ENCODE measurements around the gene NDUFA8. TPM values are rescaled to one million over a fixed set of nuclear protein-coding genes. Genes with fewer than 3 reads are reported as not detected.

The NDUFA8 gene
- total RNA-seq, 3 donors from 2014 or later (not counting 1 experiment from before 2014, with no cell fraction given) = 6.6 to 15.9 (median 10.8) TPM

DNA sequence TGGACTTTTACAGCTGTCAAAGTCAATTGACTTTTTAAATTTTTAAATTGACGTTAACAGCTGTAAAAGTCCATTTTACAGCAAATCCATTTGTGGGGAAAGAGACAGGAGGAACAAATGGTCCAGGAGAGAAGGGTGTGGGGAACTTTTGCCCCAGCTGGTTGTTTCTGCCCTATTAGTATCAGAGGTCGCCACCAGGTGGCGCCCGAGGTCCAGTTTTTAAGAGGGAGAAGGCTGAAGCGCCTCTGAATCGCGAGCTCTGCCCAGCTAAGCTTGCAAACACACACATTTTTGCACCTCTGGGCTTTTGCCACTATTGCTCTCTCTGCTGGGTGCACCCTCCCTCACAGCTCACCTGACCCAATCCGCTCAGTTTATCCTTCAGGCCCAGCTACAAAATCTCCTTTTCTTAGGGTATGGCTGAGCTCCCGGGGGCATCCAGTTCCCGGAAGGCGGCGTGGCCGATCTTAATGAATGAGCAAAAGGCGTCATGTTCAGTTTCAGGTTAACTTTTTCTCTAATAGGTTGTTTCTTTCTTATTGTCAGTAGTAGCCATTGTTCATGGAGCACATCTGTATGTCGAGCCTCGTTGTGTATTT lies 60.2 kb downstream of the NDUFA8 start:
- DNase-seq (peak; percentile 81 to 89), ATAC-seq (peak; percentile 79 to 91 (median 85))
- no peak overlapping the region for H3K4me3 ChIP-seq (ENCODE audit: low read length)
- H3K36me3 ChIP-seq (ENCODE audit: control insufficient read depth, insufficient read depth, low read length) = no peaks in the 10 kb centered on the region
- H3K27ac ChIP-seq (ENCODE audit: low read length) = no peak overlapping the region
- no peaks in the 10 kb centered on the region for H3K9me3 ChIP-seq (ENCODE audit: control insufficient read depth, insufficient read depth, low read length)
- TF ChIP-seq, protein P1, sequence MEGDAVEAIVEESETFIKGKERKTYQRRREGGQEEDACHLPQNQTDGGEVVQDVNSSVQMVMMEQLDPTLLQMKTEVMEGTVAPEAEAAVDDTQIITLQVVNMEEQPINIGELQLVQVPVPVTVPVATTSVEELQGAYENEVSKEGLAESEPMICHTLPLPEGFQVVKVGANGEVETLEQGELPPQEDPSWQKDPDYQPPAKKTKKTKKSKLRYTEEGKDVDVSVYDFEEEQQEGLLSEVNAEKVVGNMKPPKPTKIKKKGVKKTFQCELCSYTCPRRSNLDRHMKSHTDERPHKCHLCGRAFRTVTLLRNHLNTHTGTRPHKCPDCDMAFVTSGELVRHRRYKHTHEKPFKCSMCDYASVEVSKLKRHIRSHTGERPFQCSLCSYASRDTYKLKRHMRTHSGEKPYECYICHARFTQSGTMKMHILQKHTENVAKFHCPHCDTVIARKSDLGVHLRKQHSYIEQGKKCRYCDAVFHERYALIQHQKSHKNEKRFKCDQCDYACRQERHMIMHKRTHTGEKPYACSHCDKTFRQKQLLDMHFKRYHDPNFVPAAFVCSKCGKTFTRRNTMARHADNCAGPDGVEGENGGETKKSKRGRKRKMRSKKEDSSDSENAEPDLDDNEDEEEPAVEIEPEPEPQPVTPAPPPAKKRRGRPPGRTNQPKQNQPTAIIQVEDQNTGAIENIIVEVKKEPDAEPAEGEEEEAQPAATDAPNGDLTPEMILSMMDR (IDR thresholded peaks at IDR 0.05) = peak; percentile 86
- 43% methylated on average over 16 of the region's 16 CpGs for WGBS (ENCODE audit: insufficient coverage)
- Mint-ChIP-seq H3K36me3 (no peaks in the 10 kb centered on the region), H3K27ac (no peak overlapping the region), H3K4me1 (peaks cover 11 to 17% of the 10 kb centered on the region in 2 donors), H3K4me3 (no peak overlapping the region), H3K9me3 (peaks cover 0 to 3% of the 10 kb centered on the region in 2 donors), H3K27me3 (ENCODE audit: low read depth in 2 of 2) (peaks cover 8 to 9% of the 10 kb centered on the region in 2 donors)
- H3K4me1 ChIP-seq (ENCODE audit: control insufficient read depth, insufficient read depth, low read length) = peaks cover 12% of the 10 kb centered on the region
- intact Hi-C loops (cut with micrococcal nuclease) = loop anchor here (1.0 to 10.0 kb wide), 4 partner anchors 24 to 711 kb away; no protein-coding TSS in a partner anchor
- H3K27me3 ChIP-seq (ENCODE audit: control insufficient read depth, insufficient read depth, low read length) = no peaks in the 10 kb centered on the region

DNA sequence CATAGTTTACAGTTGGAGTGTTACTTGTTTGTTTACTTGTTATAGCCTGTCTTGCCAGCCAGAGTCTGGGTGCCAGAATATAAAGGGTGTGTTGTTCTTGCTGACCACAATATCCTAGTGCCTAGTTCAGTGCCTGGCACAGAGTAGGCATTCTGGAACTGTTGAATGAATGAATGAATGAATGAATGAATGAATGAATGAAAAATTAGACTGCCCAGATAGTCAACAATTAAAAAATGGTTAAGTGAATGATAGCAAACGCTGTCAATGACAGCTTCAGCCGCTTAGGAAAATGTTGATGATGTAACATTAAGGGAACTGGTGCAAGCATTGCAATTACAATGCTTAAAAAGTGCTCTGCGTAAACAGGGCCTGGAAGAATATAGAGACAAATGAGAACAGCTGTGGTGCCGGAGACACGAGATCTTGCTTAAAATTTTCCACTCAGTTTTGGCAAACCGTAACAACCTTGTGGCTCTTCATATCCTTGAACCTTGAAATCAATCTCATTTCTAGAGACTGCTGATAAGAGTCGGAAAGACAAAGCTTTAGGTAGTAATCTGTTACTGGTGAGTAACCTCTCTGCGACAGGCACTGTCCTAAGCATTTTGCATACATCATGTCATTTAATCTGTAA lies 61.8 kb downstream of the NDUFA8 start:
- no peak for DNase-seq
- WGBS (ENCODE audit: insufficient coverage) = 89% methylated on average over 8 of the region's 8 CpGs

DNA sequence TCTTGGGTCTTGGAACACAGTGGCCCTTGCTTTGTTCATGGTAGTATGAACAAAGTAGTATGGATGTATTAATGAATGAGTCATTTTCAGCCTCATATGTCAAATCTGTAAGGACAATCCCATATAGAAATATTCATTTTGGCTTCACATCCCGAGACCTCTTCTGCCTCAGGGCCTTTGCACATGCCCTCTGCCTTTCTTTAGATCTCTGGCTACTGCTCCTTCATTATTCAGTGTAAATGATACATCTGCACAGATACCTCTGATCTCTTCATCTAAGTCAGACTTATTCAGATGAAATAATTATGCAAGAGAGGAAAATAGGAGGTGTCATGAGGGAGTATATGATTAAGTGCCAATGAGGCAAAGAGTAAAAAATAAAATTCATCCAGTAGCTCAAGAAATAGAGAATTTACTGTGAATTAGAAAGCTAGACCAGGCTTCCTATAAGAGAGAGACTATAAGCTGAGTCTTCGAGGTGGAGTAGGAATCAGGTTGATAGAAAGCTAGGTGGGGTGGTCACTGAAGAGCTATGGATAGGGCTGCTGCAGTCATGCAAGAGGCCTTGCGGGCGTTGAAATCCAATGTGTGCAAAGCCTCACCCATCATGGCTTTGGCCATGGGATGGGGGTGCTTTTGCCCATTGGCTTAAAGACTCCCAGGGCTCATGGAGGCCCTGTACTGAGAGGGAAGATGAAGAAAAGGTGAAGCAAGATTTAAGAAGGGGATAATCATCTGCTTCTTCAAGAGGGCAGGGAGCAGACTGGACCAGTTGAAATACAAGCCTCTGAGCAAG lies 62.8 kb downstream of the NDUFA8 start:
- DNase-seq = no peak
- Histone ChIP-seq H3K9me3 (ENCODE audit: control insufficient read depth, insufficient read depth, low read length) (no peaks in the 10 kb centered on the region), H3K4me1 (ENCODE audit: control insufficient read depth, insufficient read depth, low read length) (peaks cover 26% of the 10 kb centered on the region), H3K4me3 (ENCODE audit: low read length) (no peak overlapping the region), H3K27me3 (ENCODE audit: control insufficient read depth, insufficient read depth, low read length) (no peaks in the 10 kb centered on the region), H3K27ac (ENCODE audit: low read length) (no peak overlapping the region), H3K36me3 (ENCODE audit: control insufficient read depth, insufficient read depth, low read length) (no peaks in the 10 kb centered on the region)
- Mint-ChIP-seq H3K36me3 (no peaks in the 10 kb centered on the region), H3K4me3 (no peak overlapping the region), H3K4me1 (peaks cover 26 to 30% of the 10 kb centered on the region in 2 donors), H3K27ac (no peak overlapping the region), H3K27me3 (ENCODE audit: low read depth in 2 of 2) (peaks cover 8 to 9% of the 10 kb centered on the region in 2 donors), H3K9me3 (no peaks in the 10 kb centered on the region)
- TF ChIP-seq, protein P1 (IDR thresholded peaks at IDR 0.05) = no peak
- ATAC-seq = no peak
- intact Hi-C loops (cut with micrococcal nuclease) = loop anchor here (10.0 kb wide), 1 partner anchor 358 kb away; no protein-coding TSS in a partner anchor
- 92% methylated on average over 4 of the region's 4 CpGs for WGBS (ENCODE audit: insufficient coverage)

More for the DNA sequence above, 61.8 kb downstream of the NDUFA8 start:
- no peaks in the 10 kb centered on the region for H3K36me3 Mint-ChIP-seq
- intact Hi-C loops (cut with micrococcal nuclease) = loop anchor here (10.0 kb wide), 1 partner anchor 357 kb away; no protein-coding TSS in a partner anchor
- peaks cover 8 to 9% of the 10 kb centered on the region in 2 donors for H3K27me3 Mint-ChIP-seq (ENCODE audit: low read depth in 2 of 2)
- Histone ChIP-seq H3K4me1 (ENCODE audit: control insufficient read depth, insufficient read depth, low read length) (peaks cover 19% of the 10 kb centered on the region), H3K9me3 (ENCODE audit: control insufficient read depth, insufficient read depth, low read length) (no peaks in the 10 kb centered on the region), H3K27ac (ENCODE audit: low read length) (no peak overlapping the region), H3K4me3 (ENCODE audit: low read length) (no peak overlapping the region), H3K36me3 (ENCODE audit: control insufficient read depth, insufficient read depth, low read length) (no peaks in the 10 kb centered on the region), H3K27me3 (ENCODE audit: control insufficient read depth, insufficient read depth, low read length) (no peaks in the 10 kb centered on the region)
- TF ChIP-seq, protein P1 (IDR thresholded peaks at IDR 0.05) = no peak
- no peak for ATAC-seq
- peaks cover 19 to 23% of the 10 kb centered on the region in 2 donors for H3K4me1 Mint-ChIP-seq
- no peaks in the 10 kb centered on the region for H3K9me3 Mint-ChIP-seq
- no peak overlapping the region for H3K4me3 Mint-ChIP-seq
- no peak overlapping the region for H3K27ac Mint-ChIP-seq

Data from natural killer cell (primary cell).